NOMO-1 treated with DMSO at 0.1 percent for 48 hours (cell line): ENCODE results near the gene PIGK.

Experiments used
- DNase-seq: peaks from one replicate; lab custom pipeline; 2025; ENCODE audit not compliant: unreplicated experiment; lab: John Stamatoyannopoulos, UW

Gene PIGK

DNA sequence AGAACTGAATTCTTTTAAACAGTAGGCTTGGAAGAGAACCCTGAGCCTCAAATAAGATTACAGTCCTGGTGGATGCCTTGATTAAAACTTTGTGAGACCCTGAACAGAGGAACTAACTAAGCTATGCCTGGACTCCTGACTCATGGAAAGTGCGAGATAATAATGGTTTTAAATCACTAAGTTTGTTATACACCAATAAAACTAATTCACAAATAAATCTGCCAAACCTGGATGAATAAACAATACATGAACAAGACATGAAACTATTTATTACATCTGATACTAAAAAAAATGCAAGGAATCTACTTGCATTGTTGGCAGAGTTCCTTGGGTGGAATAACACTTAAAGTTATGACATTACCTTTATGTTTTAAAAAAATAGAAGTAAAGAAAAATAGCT lies 118.4 kb downstream of the PIGK start:
- no peak for DNase-seq

GRCh38 chr1:77096496-77097255 lies 122.6 kb downstream of the PIGK start:
- DNase-seq, result no peak

DNA sequence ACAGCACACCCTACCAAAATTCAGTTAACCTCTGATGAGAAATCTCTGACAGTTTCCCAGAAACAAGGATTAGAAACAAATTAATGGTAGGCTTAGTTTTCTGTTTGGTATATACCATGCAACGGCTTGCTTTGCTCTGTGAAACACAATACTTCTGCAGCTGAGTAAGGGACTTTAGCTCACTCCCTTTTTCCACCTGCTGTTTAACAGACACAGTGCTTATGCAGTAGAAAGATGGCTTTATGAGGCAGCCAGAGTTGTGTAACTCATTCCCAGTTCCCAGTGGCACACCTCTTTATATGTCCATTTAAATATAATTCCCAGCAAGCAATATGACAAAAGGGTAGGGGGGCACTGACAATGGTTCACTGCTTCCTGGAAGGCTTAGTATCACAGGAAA lies 124.0 kb downstream of the PIGK start:
- DNase-seq, result no peak

GRCh38 chr1:77089756-77090155 lies 129.5 kb downstream of the PIGK start:
- no peak for DNase-seq

GRCh38 chr1:77085109-77085508 lies 134.1 kb downstream of the PIGK start:
- no peak for DNase-seq

DNA sequence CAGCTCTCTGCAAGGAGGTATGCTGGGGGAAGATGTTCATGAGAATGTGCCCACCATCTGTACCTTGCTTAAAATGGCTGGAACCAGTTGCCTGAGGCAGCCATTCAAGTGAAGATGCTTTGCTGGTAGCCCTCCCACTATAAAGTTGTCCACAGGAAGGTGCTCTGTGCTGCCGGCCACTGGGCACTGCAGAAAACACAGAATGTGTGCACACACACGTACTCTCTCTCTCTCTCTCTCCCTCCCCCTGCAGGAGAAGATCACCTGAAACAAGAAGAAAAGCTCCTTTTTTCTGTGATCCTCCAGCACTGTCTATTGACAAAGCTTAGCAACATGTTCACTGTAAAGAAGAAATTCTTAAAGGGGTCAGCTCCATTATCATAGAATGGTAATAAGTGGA lies 134.8 kb downstream of the PIGK start:
- no peak for DNase-seq

GRCh38 chr1:77081834-77082233 lies 137.4 kb downstream of the PIGK start:
- no peak for DNase-seq

GRCh38 chr1:77076759-77077158 lies 142.5 kb downstream of the PIGK start:
- peak; percentile 69 for DNase-seq

DNA sequence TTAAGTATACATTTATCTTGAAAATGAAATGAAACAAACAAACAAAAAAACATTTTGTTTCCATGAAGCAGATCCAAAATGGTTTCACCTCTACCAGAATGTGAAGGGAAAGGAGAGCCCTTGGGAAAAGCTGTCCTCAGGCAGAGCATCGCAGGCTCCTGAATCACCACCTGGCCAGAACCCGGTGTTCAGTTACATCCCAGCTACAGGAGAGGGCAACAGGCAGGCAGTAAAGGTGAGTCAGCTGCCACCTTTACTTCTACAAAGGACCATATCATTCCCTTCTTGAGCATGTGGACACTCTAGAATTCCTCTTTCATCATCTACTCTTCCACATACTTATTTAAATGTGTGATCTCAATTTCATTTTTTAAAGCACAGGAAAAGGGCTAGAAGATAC lies 151.2 kb downstream of the PIGK start:
- DNase-seq, result no peak

- DNase-seq, result no peak
Measured at GRCh38 chr1:77065693-77066342, 153.4 kb downstream of the PIGK start.

DNA sequence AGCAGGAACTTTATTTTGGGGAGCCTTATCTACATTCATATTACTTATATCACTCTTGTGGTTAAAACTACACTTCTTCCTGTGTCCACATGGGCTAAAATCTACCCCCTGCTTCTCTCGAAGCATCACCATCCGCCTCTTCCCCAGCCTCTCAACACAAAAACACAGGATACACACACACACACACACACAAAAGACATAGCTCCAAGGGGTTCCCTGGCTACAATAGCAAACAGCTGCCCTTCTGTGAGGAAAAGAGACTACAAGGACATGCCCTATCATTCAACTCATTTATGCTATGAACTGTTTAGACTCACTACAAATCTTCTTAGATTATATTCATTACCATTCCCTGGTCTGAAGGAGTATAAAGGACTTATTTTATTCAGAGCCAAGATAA lies 155.0 kb downstream of the PIGK start:
- DNase-seq, result no peak

GRCh38 chr1:77063118-77063517 lies 156.1 kb downstream of the PIGK start:
- no peak for DNase-seq

DNA sequence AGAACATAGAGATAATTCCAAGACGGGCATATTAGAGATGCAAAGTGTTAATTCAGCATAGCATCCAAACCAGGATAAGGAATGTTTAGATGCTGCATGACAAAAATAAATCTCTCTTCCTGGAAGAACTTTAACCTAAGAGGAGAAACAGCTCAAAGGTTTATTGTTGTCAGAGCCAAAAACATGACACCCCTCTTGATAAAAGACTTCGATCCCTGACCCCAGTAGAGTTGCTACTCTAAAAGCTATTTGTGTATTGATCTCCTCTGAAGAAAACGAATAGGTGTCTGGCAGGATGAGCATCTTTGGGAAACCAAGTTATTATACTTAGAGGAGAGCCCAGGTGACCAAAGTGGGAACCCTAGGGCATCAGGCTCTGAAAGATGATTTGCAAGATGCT lies 158.1 kb downstream of the PIGK start:
- no peak for DNase-seq

DNA sequence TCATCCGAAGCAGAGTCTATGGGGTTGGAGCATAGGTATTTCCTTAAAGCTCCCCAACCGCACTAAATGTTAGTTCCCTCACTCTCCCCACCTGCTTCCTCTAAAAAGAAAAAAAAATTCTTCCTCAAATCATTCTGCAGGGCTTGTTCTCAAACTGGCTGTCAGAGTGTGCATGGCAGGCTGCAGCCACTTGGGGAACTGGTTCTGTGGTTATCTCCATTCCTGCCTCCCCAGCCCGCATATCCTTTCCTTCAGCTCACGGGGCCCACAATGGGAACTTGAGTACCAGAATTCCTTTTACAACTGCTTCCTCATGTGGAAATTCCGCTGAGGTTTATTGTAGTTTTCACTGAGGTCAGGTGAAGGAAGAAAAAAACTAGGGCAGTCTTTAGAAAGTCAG lies 159.2 kb downstream of the PIGK start:
- peak; percentile 82 for DNase-seq

- no peak for DNase-seq
Measured at GRCh38 chr1:77057994-77058585, 161.1 kb downstream of the PIGK start.

DNA sequence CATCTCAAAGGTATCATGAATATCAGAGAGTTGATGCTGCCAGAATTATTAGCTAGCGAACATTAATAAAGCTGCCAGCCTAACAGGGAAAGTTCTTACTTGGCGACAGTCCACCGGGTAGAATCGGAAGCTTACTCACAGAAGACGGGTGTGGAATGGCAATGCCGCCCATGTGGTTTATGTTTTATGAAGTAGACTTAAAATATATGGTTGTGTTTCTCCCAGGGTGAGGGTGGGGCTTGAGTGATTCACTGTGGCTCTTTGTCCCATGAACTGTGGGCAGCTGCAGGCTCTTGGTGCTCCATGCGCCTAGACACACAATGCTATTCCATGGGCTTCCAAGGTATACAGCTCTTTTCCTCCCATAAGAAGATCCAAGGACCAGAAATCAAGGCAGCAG lies 162.7 kb downstream of the PIGK start:
- DNase-seq, result no peak

DNA sequence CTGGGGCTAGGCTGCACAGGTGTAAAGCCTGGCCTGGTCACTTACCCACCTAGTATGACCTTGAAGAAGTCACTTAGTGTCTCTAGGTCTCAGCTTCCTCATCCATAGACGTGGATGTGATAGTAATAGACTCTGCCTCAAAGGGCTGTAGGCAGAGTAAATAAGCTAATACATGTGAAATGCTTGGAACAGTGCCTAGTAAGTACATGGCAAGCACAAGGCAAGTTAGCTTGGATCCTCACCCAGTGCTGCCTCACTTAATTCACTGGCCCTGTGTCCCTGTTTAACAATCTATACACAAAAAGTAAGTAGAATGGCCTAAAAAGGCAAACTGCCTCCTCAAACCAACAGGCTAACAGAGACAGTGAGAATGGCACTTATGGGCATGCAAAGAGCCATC lies 167.8 kb downstream of the PIGK start:
- no peak for DNase-seq

- peak; percentile 87 for DNase-seq
Measured at GRCh38 chr1:77048615-77049005, 170.6 kb downstream of the PIGK start.

DNA sequence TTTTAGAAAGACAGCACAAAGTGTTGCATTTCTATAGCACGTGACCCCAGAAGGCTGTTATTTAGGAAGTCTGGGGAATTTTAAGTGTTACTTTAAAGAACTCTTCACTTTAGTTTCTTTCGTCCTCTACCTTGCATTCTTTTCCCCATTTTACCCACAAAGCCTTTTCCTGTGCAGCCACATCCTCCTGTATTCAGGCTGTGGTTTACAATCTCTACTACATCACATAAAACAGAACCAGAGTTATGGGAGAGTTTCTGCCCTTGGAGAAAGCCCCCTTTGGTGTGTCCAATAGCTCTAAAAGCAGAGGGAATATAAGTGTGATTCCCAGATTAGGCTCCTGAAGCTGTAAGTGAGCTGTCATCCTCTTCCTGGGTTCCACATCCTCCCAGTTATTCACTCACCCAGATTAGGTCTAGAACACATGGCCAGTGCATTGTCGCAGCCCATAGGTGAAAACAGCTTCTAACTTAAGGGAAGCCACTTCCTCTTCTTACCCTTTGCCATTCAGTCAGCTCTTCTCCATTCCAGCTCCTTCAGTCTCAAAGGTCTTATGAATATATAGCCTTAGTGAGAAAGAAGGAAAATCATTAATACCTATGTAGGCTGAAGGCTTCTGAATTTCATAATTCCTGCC lies 171.1 kb downstream of the PIGK start:
- peak; percentile 87 for DNase-seq

DNA sequence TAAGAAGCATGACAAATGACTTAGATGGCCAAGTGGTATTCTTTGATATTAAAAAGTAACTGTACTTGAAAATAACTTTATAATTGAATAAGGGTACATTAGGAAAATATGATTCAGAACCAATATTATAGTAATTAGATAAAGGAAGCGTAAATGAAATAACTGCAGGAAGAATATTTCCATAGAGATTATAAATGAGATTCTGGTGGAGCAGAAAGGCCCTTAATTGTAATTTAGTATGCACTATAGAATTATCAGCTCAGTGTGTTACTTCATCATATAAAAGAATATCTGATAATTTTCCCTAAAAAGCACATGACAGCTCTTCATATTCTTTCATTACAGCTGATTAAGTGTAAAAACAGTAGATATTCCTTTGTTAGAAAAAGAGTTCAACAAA lies 171.7 kb downstream of the PIGK start:
- no peak for DNase-seq

- DNase-seq, result no peak
Measured at GRCh38 chr1:77044133-77044849, 174.9 kb downstream of the PIGK start.
